ENCODE results near the gene CENPF. TPM values are rescaled to one million over a fixed set of nuclear protein-coding genes. Genes with fewer than 3 reads are reported as not detected.

Gene CENPF
- total RNA-seq, 2 donors from 2014 or later, result 4.3 to 17.7 TPM

DNA sequence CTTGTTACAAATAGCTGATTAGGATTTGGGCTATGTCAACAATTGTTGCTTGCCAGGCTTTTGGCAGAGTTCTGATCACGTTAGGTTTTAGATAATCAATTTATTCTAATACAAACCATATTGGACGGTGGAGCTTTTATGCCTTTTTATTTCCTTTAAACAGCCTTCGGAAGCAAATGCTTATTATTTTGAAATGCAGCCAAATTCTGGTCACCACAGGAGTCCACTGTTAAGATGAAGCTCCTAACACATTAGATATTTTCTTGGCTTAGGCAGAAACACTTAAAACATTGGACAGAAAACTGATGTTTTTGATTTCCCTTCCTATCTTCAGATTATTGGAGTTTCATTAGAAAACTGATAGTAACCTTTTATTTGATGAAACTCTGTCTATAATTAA, 82.9 kb downstream of the CENPF start:
- ATAC-seq (no peak), DNase-seq (no peak)
- intact Hi-C loops (cut with DNase I, micrococcal nuclease), result no loop called here

DNA sequence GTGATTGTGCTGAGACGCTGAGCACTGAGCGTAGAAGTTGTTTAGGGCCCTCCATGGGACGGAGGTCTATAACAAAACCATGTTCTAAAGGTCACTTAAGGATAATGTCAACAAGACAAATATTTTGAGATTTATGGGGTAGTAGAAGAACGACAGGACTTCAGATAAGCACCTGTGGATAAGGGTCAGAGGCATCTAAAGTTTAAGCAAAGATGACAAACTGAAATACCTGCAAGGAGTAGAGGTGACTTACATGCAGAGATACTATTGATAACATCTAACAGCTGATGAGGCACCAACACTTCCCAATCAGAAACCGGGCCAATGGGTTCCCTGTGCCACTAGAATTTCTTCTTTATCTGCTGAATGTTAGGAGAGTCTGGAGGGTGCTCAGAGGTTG, 83.5 kb downstream of the CENPF start:
- intact Hi-C loops (cut with DNase I, micrococcal nuclease), result no loop called here
- ATAC-seq, result no peak
- DNase-seq, result no peak

DNA sequence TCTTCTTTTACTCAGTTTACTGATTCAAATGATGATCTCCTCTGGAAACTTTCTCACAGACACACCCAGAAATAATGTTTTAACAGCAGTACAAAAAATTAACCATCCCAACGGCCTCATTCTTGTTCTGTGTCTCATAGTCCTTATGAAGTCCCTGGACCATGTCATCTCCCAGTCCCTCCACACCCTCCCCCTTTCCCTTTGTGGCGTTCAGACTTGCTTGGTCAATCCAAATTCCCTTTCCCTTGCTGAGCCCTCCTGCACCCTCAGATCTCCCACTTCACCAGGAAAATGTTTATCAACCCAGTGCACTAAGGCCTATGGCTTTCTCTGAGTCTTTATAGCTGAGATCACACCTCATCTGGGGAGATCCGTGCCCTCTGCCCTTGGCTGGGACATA, 85.9 kb downstream of the CENPF start:
- intact Hi-C loops (cut with DNase I, micrococcal nuclease), result no loop called here
- ATAC-seq (no peak), DNase-seq (no peak)

DNA sequence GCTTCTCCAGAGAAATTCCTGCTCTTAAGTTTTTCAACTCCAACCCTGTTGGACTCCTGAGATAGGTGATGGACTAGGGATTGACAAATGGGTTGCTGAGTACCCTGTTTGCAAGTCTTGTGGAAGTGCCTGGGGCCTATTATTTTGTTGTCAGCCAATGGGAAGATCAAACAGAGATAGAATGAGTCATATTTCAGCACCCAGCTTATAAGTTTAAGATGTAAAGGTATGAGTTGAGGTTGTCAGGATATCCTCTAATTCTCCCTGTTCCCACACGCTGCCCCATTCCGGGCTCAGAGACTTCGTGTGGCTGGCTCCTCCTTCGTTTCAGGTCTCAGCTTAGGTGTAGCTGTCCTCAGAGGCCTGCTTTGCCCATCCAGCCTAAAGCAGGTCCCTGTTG, 91.8 kb downstream of the CENPF start:
- intact Hi-C loops (cut with DNase I, micrococcal nuclease), result no loop called here
- DNase-seq (no peak), ATAC-seq (no peak)

DNA sequence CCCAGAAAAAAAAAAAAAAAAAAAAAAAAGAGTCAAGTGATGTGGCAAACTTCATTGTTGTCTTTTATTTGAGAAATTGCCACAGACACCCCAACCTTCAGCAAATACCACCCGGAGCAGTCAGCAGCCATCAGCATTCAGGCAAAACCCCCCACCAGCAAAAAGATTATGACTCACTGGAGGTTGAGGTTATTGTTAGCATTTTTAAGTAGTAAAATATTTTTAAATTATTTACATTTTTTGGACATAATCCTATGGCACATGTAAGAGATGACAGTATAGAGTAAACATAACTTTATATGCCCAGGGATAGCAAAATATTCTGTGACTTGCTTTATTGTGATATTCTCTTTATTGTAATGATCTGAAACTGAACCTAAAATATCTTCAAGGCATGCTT, 95.6 kb downstream of the CENPF start:
- no peak for ATAC-seq
- intact Hi-C loops (cut with DNase I, micrococcal nuclease), result no loop called here
- DNase-seq, result no peak

DNA sequence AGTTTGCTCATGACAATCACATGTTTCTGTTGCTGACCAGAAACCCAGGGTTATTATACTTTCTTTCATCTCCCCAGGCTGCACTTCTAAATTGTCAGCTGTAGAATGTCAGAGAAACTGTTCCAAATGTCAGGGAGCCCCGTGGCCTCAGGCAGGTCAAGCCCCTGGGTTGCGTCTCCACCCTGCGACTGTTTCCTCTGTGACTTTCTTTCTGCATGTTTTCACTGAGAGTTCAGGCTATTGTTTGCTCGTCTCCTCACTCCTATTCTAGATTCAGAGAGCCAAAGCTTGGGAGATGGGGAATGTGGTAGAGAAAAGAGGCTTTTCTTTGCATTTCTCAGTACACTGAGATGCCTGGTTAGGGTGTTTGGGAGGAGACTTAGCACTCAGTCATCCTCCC, 97.4 kb downstream of the CENPF start:
- ATAC-seq, result no peak

DNA sequence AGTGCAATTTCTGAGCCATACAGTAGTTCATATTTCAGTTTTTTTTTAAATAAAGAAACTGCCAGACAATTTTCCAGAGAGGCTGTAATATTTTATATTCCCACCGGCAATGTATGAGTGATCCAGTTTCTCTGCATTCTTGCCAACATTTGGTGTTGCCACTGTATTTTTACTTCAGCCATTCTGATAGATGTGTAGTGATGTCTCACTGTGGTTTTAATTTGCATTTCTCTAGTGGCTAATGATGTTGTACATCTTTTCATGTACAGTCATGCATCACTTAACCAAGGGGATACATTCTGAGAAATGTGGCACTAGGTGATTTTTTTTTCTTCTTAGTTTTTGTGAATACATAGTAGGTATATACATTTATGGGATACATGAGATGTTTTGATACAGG, 99.6 kb downstream of the CENPF start:
- intact Hi-C loops (cut with DNase I, micrococcal nuclease), result no loop called here
- no peak for DNase-seq
- no peak for ATAC-seq

More for the DNA sequence above, 97.4 kb downstream of the CENPF start:
- DNase-seq, result no peak
- intact Hi-C loops (cut with DNase I, micrococcal nuclease), result no loop called here

DNA sequence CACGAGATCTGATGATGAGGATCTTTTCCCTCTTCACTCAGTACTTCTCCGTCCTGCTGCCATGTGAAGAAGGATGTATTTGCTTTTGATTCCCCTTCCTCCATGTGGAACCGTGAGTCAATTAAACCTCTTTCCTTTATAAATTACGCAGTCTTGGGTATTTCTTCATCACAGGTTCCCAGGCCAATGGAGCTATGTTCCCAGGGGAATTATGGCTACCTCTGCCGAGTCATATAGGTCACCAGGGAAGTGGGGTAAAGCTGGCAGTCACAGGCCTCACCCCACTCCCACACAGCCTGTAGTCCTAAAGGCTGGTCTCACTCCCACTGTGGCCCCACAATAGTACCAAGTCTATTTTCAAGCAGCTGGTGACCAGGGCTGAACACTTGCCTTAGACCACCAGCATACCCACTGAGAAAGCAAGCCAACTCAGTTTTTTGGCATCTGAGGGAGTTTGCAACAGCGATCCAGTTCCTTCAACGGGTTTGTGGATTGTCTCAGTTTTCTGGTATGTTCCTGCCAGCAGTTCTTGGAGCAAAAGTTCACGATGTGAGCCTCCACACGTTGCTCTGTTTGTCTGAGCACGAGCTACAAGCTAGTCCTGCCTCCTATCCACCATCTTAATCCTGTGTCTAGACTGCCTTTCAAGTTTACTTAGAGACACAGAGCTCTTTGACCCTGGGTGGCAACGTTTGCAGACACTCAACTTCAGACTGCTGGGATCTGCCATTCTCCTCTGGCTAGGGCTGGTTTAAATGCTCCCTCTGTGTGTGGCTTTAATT, 104.5 kb downstream of the CENPF start:
- DNase-seq (no peak), ATAC-seq (no peak)
- intact Hi-C loops (cut with DNase I, micrococcal nuclease), result no loop called here

DNA sequence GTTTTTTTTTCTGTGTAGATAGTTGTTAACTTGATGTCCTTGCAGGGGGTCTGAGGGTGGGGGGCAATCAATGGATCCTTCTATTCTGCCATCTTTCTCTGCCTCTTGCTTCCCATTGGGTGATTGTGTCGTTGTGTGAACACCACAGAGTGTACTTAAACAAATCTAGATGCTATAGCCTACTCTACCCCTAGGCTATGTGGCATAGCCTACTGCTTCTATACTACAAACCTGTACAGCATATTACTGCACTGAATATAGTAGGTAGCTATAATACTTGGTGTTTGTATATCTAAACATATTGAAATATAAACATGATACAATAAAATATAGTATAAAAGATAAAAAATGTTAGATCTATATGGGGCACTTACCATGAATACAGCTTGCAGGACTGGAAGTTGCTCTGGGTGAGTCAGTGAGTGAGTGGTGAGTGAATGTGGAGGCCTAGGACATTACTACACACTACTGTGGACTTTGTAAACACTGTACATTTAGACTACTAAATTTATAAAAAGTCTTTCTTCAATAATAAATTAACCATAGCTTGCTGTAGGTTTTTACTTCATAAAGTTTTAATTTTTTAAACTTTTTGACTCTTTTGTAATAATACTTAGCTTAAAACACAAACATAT, 105.4 kb downstream of the CENPF start:
- DNase-seq, result no peak

DNA sequence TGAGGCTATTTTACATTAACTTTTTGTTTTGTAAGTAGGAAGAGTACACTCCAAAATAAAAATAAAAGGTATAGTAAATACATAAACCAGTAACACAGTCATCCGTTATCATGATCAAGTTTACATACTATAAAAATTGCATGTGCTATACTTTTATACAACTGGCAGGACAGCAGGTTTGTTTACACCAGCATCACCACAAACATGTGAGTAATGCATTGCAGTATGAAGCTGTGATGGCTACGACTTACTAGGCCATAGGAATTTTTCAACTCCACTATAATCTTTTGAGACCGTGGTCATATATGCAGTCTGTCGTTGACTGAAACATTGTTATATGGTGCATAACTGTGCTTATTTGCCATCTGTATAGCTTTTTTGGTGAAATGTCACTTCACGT, 106.2 kb downstream of the CENPF start:
- ATAC-seq (no peak), DNase-seq (no peak)
- intact Hi-C loops (cut with DNase I, micrococcal nuclease), result no loop called here

More for the DNA sequence above, 105.4 kb downstream of the CENPF start:
- intact Hi-C loops (cut with DNase I, micrococcal nuclease), result no loop called here
- no peak for ATAC-seq

DNA sequence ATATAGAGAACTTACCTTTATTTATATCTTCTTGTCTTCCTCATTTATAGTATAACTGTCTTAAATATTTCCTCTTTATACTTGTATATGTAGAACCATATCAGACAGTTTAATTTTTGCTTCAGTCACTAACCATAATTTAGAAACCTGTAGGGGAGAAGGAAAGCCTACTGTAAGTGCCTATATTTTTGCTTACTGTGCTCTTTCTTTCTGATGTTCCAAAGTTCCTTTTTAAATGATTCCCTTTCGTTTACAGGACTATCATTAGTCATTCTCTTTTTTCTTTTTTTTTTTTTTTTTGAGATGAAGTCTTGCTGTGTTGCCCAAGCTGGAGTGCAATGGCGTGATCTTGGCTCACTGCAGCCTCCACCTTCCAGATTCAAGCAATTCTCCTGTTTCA, 109.7 kb downstream of the CENPF start:
- DNase-seq (no peak), ATAC-seq (no peak)
- intact Hi-C loops (cut with DNase I, micrococcal nuclease), result no loop called here

Other genes starting within 250 kb of the CENPF start
- gene PTPN14, start 51.6 kb upstream of the CENPF start, total RNA-seq, result 1 to 10 TPM; 6.8 TPM

Data from left colon (tissue), 2 donors.